Vagina (tissue), 2 donors: Measurements from ENCODE around the gene TSPAN15.

Experiments used
- POLR2A ChIP-seq, 2 donors: fragments of 450-650 bp; IDR thresholded peaks; one replicate each; pipeline ENCODE4 v1.6.1; 2017; ENCODE audit warnings: antibody characterized with exemption in 2 of 2, mild to moderate bottlenecking in 2 of 2, moderate library complexity in 2 of 2
- POLR2AphosphoS5 ChIP-seq, 2 donors: sonication (generic); formaldehyde crosslinking; IDR thresholded peaks; one replicate each; pipeline ENCODE4 v1.9.0; 2017; ENCODE audit warnings: antibody characterized with exemption in 2 of 2, mild to moderate bottlenecking in 2 of 2, low read depth in 1 of 2; ENCODE audit not compliant: insufficient read depth in 1 of 2
- TF ChIP-seq, protein P1 (sequence below), 3 experiments: fragments of 450-650 bp in 2 of 3; fragments of 200-600 bp in 1 of 3; sonication (generic) in 1 of 3; IDR thresholded peaks; one replicate each; pipeline ENCODE4 v1.5.1; 2017 to 2019; ENCODE audit warnings: antibody characterized with exemption in 3 of 3, mild to moderate bottlenecking in 2 of 3, moderate library complexity in 2 of 3

DNA sequence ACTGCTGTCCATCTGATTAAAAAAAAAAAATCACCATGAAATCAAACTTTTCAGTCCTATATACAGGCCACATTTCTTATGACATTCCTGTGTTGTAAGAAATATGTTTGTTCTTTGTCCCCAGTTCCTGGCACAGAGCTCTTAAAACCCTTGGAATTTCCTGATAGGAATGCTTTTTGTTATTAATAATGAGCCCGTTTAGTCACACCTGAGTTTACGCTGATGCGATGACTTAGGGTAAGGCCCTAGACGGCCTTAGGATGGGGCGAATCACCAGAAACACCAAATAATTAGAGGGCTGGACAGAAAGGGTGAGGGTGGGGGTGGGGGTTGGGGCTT lies 17.5 kb downstream of the TSPAN15 start:
- TF ChIP-seq, protein P1, sequence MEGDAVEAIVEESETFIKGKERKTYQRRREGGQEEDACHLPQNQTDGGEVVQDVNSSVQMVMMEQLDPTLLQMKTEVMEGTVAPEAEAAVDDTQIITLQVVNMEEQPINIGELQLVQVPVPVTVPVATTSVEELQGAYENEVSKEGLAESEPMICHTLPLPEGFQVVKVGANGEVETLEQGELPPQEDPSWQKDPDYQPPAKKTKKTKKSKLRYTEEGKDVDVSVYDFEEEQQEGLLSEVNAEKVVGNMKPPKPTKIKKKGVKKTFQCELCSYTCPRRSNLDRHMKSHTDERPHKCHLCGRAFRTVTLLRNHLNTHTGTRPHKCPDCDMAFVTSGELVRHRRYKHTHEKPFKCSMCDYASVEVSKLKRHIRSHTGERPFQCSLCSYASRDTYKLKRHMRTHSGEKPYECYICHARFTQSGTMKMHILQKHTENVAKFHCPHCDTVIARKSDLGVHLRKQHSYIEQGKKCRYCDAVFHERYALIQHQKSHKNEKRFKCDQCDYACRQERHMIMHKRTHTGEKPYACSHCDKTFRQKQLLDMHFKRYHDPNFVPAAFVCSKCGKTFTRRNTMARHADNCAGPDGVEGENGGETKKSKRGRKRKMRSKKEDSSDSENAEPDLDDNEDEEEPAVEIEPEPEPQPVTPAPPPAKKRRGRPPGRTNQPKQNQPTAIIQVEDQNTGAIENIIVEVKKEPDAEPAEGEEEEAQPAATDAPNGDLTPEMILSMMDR (IDR thresholded peaks at IDR 0.05), result no peak
- TF ChIP-seq POLR2A (IDR thresholded peaks at IDR 0.05) (no peak), POLR2AphosphoS5 (IDR thresholded peaks at IDR 0.05; ENCODE audit: insufficient read depth in 1 of 2, low read depth in 1 of 2) (no peak)
